ENCODE measurements around the gene GPR15. TPM values are rescaled to one million over a fixed set of nuclear protein-coding genes. Genes with fewer than 3 reads are reported as not detected.

GPR15 gene
- total RNA-seq, 2 experiments from 2014 or later: 8.4 to 9.6 TPM

DNA sequence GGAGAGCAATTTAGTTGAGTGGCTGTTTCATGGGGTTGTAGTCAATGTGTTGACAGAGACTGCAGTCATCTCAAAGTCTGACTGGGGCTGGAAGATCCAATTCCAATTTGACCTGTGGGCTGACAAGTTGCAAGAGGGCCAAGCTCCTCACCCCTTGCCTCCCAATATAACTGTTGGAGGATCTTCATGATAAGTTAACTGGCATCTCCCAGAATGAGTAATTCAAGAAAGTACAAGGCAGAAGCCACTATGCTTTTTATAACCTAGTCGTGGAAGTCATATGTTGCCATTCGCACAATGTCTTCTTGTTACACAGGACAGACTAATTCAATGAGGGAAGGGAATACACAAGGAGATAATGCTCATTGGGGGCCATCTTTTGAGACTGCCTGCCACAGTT lies 29.1 kb downstream of the GPR15 start:
- DNase-seq: no peak
- ChIA-PET POLR2A (interaction anchor here (7.1 kb wide), 1 partner anchor 39 kb away, joined by 169 read pairs; the partner anchor contains the start of gene CLDND1), CTCF (no interaction called here)
- H3K4me3 Mint-ChIP-seq: no peak overlapping the region
- intact Hi-C loops (cut with DNase I, micrococcal nuclease): loop anchor here in 1 of 2 experiments (5.0 kb wide), 1 partner anchor 36 kb away; no protein-coding TSS in a partner anchor
- Histone ChIP-seq H3K4me3 (ENCODE audit: low read length) (no peak overlapping the region), H3K27ac (ENCODE audit: low read depth in 1 of 2, low read length in 2 of 2) (no peak overlapping the region), H3K4me1 (ENCODE audit: insufficient read depth, low read length) (peaks cover 52% of the 10 kb centered on the region), H3K27me3 (ENCODE audit: control insufficient read depth in 1 of 2, insufficient read depth in 2 of 2, low read length in 2 of 2) (no peaks in the 10 kb centered on the region), H3K36me3 (ENCODE audit: insufficient read depth, low read length) (no peaks in the 10 kb centered on the region), H3K9me3 (ENCODE audit: control insufficient read depth in 1 of 2, insufficient read depth in 1 of 2, low read length in 2 of 2) (no peaks in the 10 kb centered on the region)
- H3K27ac Mint-ChIP-seq: peak overlapping the region; percentile 10
- TF ChIP-seq, protein P1, sequence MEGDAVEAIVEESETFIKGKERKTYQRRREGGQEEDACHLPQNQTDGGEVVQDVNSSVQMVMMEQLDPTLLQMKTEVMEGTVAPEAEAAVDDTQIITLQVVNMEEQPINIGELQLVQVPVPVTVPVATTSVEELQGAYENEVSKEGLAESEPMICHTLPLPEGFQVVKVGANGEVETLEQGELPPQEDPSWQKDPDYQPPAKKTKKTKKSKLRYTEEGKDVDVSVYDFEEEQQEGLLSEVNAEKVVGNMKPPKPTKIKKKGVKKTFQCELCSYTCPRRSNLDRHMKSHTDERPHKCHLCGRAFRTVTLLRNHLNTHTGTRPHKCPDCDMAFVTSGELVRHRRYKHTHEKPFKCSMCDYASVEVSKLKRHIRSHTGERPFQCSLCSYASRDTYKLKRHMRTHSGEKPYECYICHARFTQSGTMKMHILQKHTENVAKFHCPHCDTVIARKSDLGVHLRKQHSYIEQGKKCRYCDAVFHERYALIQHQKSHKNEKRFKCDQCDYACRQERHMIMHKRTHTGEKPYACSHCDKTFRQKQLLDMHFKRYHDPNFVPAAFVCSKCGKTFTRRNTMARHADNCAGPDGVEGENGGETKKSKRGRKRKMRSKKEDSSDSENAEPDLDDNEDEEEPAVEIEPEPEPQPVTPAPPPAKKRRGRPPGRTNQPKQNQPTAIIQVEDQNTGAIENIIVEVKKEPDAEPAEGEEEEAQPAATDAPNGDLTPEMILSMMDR (IDR thresholded peaks at IDR 0.05): no peak
- H3K36me3 Mint-ChIP-seq (ENCODE audit: low read depth): peaks cover 5% of the 10 kb centered on the region
- H3K4me1 Mint-ChIP-seq (ENCODE audit: low read depth): peaks cover 83% of the 10 kb centered on the region
- ATAC-seq (ENCODE audit: poor library complexity): no peak
- H3K9me3 Mint-ChIP-seq: no peaks in the 10 kb centered on the region
- no peaks in the 10 kb centered on the region for H3K27me3 Mint-ChIP-seq

DNA sequence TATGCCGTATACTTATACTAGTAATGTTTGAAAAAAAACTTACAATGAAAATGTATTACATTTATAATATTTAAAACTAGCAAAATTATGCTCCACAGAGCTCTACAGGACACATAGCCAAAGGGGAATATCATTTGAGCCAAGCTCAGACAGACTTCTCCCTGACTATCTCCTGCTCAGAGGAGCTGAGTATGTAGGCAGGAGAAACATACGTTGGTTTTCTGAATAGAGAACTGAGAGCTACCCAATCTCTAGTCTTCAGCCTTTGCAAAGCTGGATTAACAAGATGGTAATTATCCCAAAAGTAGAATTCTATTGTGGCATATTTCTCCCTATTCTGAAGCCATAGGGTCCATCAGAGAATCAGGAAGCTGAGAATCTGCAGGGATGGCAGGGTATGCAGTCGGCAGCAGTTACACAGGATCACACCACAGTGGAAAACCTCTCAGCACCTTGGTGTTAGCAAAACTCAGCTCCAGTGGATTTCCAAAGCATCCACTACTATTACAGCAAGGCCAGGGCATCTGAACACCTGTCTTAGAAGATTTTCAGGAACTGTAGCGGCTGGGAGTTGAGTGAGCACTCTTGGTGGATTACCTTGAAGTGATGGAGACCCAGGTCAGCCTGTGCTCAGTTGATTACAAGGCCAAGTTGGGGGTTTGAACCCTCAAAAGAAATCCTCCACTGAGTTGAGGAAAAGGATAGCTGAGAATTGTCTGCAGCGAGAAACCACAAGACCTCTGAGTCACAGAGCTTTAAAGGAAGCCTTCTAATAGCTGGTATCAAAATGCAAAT lies 30.1 kb downstream of the GPR15 start:
- DNase-seq (peak in 4 of 14 experiments; percentile 50 to 76 (median 70)), ATAC-seq (ENCODE audit: poor library complexity) (peak; percentile 22)
- intact Hi-C loops (cut with DNase I, micrococcal nuclease): loop anchor here in 1 of 2 experiments (5.0 kb wide), 1 partner anchor 35 kb away; no protein-coding TSS in a partner anchor
- ChIA-PET CTCF (interaction anchor here (1.3 kb wide), 1 partner anchor 11 kb away, joined by 3 read pairs; no protein-coding TSS in a partner anchor), POLR2A (interaction anchor here (0.8 to 7.1 kb wide), 4 partner anchors 25 to 40 kb away, joined by 4 to 169 read pairs (median 6); partner anchors contain the start of genes CLDND1, CPOX and GPR15)
- peaks cover 58% of the 10 kb centered on the region for H3K4me1 ChIP-seq (ENCODE audit: insufficient read depth, low read length)
- no peaks in the 10 kb centered on the region for H3K27me3 ChIP-seq (ENCODE audit: control insufficient read depth in 1 of 2, insufficient read depth in 2 of 2, low read length in 2 of 2)
- H3K36me3 ChIP-seq (ENCODE audit: insufficient read depth, low read length): no peaks in the 10 kb centered on the region
- Mint-ChIP-seq H3K27ac (peak overlapping the region; percentile 100), H3K4me1 (ENCODE audit: low read depth) (peaks cover 83% of the 10 kb centered on the region), H3K27me3 (no peaks in the 10 kb centered on the region), H3K4me3 (no peak overlapping the region), H3K9me3 (no peaks in the 10 kb centered on the region), H3K36me3 (ENCODE audit: low read depth) (peaks cover 5% of the 10 kb centered on the region)
- no peaks in the 10 kb centered on the region for H3K9me3 ChIP-seq (ENCODE audit: control insufficient read depth in 1 of 2, insufficient read depth in 1 of 2, low read length in 2 of 2)
- TF ChIP-seq, protein P1 (IDR thresholded peaks at IDR 0.05): no peak
- H3K4me3 ChIP-seq (ENCODE audit: low read length): no peak overlapping the region
- peak overlapping the region in 1 of 2 donors; percentile 64 for H3K27ac ChIP-seq (ENCODE audit: low read depth in 1 of 2, low read length in 2 of 2)

DNA sequence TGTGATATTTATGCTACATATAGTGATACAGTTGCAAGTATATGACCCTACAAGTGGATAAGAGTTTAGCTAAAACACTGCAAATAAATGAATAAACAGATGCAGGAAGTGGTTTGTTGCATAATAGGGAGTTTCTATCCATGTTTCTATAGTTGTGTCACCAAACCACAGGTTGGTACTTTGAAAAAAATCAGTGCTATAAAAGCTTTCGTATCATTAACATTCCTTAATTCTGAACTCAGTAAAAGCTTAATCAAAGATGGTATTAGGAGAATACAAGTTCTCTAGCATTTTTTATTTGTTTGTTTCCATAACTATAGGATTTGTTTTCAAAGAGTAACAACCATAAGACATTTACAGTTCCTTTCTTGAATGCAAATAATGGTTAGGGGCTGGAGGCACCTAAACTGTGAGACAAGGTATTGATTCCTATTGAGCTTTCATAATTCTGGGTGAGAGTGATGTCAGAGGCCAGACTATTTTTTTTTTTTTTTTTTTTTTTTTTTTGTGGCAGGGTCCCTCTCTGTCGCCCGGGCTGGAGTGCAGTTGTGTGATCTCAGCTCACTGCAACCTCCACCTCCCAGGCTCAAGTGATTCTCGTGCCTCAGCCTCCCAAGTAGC lies 32.0 kb downstream of the GPR15 start:
- Mint-ChIP-seq H3K27me3 (no peaks in the 10 kb centered on the region), H3K4me1 (ENCODE audit: low read depth) (peaks cover 83% of the 10 kb centered on the region), H3K27ac (peak overlapping the region; percentile 100), H3K36me3 (ENCODE audit: low read depth) (peaks cover 5% of the 10 kb centered on the region), H3K9me3 (no peaks in the 10 kb centered on the region), H3K4me3 (peak overlapping the region; percentile 84)
- TF ChIP-seq, protein P1 (IDR thresholded peaks at IDR 0.05): no peak
- ChIA-PET POLR2A (interaction anchor here (0.6 to 7.1 kb wide), 18 partner anchors 9 to 742 kb away, joined by 3 to 169 read pairs (median 6); partner anchors contain the start of genes CLDND1, CPOX and CRYBG3), CTCF (interaction anchor here (0.7 to 1.4 kb wide), 6 partner anchors 9 to 178 kb away, joined by 3 to 5 read pairs (median 3); partner anchors contain the start of gene CPOX)
- Histone ChIP-seq H3K4me1 (ENCODE audit: insufficient read depth, low read length) (peaks cover 46% of the 10 kb centered on the region), H3K36me3 (ENCODE audit: insufficient read depth, low read length) (no peaks in the 10 kb centered on the region), H3K9me3 (ENCODE audit: control insufficient read depth in 1 of 2, insufficient read depth in 1 of 2, low read length in 2 of 2) (no peaks in the 10 kb centered on the region), H3K27me3 (ENCODE audit: control insufficient read depth in 1 of 2, insufficient read depth in 2 of 2, low read length in 2 of 2) (no peaks in the 10 kb centered on the region), H3K4me3 (ENCODE audit: low read length) (no peak overlapping the region), H3K27ac (ENCODE audit: low read depth in 1 of 2, low read length in 2 of 2) (peak overlapping the region; percentile 77 to 90)
- DNase-seq (peak in 8 of 14 experiments; percentile 10 to 90 (median 32)), ATAC-seq (ENCODE audit: poor library complexity) (peak; percentile 70)
- intact Hi-C loops (cut with DNase I, micrococcal nuclease): loop anchor here in 1 of 2 experiments (1.0 to 5.0 kb wide), 2 partner anchors 34 to 41 kb away; partner anchors contain the start of gene CLDND1
